Stimulated activated CD8-positive, alpha-beta memory T cell treated with anti-CD3 and anti-CD28 coated beads, Interleukin-15, amount 100 ng/mL, for 24 hours (primary cell): ENCODE data around the gene AANAT.
A peak's percentile ranks its signal among the peaks of the same experiment; 100 is the strongest.

ENCODE experiments used
- DNase-seq: peaks from one replicate; pipeline ENCODE4 v3.0.0-alpha.2; 2020; ENCODE audit warnings: low read depth

The AANAT gene

DNA sequence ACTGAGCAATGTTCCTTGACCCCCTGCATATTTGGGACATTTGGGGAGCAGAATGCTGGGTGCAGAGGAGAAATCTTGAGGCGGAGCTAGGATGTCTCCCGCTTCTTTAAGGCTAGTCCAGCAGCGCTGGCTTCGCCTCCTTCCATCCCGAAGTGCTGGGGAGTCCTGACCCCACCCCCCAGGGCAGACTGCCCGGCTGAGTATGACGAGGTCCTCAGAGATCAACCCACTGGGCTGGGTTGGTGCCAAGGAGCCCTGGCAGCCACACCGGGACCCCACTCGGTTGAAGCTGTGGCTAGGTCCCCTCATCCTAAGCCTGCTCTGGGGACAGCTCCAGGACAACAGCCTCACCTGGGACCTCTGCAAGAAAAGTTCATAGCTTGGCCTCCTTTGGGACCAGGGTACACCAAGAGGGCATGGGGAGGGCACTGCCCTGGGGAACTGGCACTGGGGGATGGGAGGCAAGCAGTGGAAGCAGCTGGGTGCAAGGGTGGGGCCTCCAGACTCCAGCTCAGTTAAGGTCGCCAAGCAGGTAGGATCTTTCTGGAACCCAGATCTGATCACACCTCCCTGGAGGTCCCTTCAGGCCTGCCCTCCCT lies 22.8 kb downstream of the AANAT start:
- no peak for DNase-seq

DNA sequence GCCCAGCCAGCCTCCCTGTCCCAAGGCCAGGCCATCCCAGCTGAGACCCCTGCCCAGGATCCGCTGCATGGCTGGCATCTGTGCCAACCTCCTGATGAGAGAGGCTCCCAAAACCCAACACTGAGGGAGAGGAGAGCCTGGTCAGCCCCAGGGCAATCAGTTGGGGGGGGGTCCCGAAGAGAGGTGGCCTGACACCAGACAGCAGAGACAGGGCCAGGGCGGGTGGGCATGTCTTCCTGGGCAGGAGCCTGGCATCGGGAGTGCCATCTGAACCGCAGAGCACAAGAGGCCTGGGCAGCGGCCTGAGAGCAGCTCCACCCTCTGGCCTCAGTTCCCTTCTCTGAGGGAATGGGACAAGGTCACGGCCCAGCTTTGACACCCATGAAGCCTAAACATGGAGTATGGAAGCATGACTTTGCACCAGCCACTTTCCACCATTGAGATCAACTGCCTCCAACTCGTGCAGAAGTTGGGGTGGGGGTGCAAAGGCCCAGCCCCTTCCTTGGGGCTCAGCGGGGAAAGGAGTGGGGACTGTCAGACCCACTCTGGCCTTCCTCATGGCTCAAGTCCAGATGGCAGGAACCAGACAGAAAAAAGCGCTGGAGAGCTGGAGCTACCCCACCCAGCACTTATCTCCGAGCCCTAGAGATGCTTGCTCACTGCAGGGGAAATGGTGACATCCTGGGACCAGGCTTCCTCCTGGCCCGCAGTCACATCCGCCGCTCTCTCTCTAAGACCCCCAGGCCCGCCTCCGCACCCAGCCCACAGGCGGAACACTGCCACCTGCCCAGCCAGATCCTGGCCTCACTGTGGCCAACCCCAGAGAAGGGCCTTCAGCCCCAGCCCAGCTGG lies 24.1 kb downstream of the AANAT start:
- no peak for DNase-seq

DNA sequence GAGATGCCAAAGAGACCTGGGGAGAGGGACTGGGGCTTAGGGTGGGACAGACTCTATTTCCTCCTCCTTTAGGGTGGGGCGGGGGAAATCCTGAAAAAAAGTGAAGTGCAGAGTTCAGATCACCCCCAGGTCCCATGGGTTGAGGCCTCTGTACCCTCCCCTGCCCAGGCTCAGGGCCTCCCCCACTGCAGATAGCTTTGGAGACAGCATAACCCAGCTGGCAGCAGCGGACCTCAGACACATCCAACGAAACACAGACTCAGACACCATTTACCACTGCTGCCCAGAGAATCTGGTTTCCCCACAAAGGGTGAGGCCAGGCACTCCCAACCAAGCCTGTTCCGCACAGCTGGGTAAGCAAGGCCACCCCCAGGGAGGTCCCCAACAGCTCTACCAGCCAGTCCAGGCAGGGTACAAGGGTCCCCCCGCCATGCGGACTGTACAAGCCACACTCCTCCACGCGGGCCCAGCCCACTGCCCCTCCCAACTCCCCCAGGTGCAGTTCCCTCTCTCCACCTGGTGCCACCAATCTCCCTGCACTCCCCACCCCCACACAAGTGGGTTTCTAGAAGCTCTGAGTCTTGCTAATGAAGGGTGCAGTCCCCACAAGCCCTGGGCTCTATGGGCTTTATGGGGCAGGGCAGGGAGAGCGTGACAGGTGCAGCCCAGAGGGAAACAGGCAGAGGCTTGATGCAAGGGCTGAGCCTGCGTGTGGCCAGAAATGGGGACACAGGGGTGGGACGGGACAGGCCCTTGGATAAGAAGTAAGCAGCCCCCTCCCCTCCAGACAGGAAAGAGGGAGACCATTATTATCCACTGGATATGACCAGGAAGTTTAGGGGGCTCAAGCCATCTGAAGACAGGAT lies 25.0 kb downstream of the AANAT start:
- DNase-seq: no peak

DNA sequence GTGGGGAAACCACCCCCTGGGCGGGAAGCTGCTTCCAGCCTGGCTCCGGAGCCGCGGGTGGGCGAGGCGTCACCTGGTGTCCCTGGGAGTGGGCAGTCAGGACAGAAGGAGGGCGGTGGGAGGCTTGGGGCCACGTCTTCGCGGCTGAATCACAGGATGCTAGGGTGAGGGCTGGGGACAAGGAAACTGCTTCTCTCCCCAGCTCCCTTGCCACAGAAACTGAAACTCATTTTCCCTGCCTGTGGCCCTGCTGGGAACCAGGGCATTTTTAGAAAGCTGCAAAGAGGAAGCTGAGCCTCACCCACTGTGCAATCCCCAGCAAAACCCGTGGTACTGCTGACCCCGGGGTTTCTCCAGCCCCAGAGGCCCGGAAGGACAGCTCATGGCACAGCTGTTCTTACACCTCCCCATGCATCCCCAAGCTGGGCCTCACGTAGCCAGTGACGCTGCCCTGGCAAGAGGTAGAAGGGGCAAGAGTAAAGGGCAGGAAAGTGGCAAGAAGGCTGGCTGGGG lies 25.6 kb downstream of the AANAT start:
- no peak for DNase-seq

DNA sequence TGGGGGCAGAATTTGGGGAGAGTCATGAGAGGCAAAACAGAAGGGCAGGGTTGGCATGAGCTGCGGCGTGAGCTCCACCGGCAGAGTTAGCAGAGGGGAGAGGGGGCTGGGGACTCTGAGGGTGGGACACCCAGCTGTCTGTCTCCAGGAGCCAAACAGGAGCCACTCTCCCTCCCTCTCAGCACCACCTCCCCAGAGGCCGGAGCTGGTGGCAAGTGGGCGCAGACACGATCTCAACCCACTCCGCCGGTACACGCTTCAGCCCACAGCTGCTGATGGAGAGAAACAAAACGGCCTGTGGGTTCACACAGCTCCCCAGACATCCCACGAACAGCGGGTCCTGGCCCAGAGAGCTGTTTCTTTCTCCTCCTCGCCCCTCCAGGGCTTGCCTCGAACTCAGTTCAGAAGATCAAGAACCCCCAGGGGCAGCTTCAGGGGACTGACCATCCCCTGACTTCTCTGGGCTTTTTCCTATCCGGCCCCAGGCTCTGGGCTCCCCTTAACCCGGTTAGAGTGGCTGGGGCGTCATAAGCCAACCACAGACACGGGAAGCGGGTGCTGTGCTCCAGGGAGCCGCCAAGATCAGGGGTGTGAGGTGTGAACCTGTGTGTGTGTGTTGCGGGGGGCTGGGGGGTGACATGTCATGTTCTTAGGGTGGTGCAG lies 26.2 kb downstream of the AANAT start:
- DNase-seq: no peak

DNA sequence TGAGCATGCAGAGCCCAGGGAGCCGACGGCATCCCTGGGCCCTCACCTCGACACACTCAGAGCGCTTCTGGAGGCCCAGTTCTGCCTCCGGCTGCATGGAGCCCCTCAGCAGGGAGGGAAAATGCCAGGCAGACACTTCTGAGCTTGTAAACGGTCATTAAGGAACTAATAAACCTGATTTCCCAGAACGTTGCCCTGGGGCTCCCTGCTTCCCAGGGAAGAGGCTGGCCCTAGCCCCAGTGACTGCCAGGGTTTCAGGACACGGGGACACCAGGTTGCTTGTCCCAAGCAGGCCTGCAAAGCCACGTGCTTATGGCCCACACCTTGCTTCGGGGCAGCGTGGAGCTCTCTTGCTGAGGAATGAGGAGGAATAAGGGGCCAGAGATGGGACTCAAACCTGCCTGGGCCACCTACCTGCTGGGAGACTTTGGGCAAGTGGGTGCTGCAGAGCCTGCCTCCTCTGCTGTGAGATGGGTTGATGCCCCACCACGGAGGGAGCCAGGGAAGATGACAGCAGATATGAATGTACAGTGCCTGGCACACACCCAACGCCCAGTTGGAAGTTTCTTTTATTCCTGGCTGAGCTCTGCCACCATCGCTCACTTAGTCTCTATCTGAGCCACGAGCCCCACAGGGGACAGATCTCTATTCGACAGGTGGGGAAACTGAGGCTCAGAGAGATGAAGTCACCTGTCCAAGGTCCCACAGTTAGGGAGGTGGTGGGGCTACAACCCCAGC lies 28.4 kb downstream of the AANAT start:
- no peak for DNase-seq

DNA sequence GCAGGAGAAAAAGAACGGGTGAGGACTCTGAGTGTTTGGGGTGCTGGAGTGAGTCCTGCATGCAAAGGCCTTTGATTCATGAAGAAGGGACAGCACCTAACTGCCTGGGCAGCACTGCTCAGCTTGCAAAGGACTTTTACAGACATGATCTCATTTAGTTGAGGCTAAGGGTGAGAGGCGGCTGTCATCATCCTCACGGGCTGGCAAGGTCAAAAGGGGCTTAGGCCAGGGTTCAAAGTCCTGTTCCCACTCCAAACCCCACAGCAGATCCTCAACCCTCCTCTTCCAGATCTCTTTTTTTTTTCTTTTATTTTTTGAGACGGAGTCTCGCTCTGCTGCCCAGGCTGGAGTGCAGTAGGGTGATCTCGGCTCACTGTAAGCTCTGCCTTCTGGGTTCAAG lies 29.1 kb downstream of the AANAT start:
- DNase-seq: no peak

DNA sequence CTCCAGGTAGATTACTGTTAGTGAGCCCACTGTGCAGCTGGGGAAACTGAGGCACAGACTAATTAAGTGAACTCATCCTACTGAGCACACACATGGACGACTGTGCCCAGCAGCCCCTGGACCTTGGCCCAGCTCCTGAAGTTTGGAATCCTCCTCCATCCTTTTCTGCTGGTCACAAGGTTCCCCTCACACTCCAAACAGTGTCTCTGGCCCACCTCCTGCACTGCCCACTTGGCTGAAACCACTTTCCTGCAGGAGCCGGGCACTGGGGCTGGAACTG lies 30.2 kb downstream of the AANAT start:
- no peak for DNase-seq

DNA sequence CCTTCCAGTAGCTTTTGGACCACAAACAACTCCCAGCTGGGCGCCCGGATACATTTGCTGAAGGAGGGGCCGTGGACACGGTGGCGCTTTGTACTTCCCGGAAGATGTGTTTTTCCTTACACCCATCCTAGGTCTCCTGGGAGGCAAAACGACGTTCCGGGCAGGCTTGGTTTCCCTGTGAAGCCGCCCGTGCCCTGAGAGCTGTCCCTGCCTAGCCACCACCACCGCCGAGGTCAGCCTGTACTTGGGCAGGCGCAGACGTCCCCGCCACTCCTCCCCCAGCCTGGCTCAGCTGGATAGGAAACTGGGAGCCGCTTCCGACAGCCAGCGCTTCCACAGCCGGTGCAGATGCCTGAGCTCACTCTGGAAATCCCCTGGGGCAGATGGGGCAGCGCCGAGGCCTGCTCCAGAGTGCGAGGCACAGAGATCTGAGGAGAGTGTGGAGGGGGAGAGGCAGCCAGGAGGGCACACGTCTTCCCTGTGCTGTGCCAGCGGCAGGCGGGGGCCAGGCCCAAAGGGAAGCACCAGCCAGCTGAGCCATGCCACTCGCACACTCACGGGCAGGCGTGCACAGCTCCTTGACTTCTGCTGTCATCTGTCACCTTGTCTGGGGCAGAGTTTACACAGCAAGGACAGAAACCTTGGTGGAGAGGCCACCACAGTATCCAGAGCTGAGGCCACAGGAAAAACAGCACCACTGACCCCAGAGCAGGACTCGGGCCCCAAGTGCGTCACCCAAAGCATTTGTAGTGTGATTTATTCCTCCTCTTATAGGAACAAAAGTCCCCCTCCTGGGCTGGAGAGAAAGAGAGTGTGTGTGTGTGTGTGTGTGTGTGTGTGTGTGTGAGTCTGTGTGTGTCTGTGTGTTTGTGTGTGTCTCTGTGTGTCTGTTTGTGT lies 30.8 kb downstream of the AANAT start:
- DNase-seq: no peak

DNA sequence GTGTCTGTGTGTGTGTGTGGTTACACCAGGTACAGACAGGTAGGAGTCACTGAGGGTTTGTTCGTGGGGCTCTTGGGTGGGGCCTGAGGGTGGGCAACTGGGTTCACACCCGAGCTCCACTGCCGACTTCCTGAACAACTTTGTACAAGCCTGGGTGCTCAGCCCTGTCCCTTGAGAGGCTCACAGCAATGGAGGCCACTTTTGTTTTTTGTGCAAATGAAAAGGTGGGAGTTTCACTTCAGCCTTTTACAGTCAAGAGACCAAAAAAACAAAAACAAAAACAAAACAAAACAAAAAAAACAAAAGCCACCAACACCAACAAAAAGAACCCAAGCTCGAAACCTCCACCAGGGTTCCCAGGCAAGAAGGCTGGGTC lies 31.5 kb downstream of the AANAT start:
- DNase-seq: no peak

DNA sequence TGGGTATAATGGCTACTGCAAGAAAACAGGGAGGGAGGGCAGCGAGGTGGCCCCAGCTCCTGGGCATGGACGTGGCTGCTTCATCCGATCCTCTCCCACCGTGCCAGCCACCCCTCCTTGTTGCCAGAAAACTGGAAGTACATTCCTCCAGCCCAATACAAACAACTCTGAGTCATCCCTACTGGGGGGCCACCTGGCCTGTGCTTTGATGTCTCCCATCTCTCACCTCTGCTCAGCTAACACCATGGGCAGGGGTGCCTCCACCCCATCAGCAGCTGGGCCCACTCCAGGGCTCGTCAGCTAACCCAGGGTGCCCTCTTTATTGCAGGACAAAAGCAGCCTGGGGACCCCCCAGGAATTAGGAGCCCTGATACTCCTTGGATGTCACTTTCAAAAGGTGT lies 31.9 kb downstream of the AANAT start:
- DNase-seq: no peak

DNA sequence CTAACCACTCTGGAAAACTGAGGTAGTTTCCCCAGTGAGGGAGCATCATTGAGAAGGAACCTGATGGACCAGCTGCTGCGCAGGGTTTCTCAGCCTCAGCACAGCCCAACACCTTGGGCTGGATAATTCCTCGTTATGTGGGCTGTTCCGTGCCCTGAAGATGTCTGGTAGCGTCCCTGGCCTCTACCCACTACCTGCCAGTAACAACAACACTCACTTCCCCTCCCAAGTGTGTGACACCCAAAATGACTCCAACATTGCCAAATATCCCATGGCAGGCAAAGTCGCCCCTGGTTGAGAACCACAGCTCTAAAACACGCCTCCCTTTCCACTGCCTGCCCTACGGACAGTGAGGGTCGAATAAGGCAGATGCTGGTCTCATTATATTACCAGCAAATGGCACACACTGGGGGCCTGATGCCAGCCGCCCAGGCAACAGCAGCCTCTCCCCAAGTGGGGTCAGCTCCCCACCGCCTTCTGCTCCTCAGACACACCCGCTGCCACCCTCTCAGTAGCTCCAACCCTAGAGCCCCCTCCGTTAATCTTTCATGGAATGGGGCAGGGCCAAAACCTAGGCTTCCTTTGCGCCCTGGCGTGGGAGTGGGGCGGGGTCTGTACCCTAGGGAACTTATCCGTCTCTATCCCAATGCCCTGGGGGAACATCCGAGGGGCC lies 32.8 kb downstream of the AANAT start:
- no peak for DNase-seq

DNA sequence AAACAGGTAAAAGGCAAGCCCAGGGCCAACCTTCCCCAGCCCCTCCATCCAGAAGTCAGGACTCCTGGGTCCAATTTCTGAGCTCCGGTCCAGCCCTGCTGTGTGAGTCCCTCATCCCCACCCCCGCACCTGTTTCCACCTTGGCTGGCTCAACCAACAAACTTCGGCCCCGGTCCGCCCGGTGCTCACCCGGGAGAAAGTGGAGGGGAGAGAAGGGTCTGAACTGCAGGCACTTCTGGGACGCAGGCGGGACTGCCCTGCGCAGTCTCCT lies 33.3 kb downstream of the AANAT start:
- no peak for DNase-seq

DNA sequence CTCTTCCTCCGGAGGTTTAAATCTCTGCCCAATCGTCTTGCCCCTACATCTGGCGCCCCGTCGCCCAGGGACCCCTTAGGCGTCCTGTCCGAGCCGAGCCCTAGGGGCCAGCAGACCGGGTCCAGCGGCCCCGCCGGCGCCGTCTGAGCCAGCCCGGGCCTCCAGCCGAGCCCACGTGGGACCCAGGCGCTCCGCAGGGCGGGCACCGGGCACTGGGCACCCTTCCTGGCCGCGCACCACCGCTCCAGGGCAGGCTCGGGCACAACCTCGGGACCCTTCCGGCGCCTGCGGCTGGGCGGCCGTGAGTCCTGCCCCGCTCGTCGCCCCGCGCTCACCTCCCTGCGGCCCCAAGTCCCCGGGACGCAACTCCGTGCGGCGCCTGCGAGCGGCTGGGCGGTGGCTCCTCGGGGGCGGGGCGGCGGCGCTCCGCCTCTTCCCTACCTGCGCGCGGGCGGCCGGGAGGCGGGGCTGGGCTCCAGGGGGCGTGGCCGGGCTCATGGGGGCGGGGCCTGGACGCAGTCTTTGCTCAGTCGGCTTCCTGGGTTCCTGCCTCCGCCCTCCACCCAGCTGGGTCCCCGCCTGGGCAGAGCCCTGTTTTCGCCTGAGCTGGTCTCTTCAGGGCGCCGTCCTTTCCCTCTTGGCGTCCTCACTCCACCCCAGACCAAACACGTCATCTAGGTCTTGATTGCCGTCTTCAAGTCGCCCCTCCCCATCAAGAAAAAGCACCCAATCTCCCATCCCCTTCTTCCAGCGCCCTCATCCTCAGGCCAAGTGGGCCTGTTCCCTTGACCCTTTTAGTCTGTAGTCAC lies 33.8 kb downstream of the AANAT start, which contains the start of gene RHBDF2:
TSS of gene RHBDF2 (minus strand) at position 406 of the 809 bp plus-strand sequence. CDS start 19,899 bp downstream, outside the sequence.
- DNase-seq: peak; percentile 99

DNA sequence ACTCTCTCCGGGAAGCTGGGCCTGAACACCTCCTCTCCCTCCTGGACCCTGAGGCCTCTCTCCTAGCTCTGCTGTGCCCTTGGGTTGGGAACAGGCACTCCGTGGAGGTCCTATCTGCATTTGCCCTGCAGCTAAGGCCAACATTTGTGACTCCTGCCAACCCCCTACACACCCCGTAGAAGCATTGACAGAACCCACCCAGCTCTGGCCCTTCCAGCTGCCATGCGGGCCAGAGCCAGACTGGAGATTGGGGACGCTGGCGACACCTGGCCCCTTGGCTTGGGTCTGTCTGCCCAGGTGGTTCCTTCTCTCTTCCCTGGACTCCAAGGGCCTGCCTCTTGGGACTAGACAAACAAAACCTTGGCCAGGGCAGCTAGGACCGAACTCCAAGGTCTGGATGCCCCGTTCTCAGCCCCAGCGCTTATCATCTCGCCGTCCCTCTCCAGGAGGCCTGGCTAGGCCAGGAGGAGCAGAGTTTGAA lies 34.5 kb downstream of the AANAT start:
- DNase-seq: no peak

DNA sequence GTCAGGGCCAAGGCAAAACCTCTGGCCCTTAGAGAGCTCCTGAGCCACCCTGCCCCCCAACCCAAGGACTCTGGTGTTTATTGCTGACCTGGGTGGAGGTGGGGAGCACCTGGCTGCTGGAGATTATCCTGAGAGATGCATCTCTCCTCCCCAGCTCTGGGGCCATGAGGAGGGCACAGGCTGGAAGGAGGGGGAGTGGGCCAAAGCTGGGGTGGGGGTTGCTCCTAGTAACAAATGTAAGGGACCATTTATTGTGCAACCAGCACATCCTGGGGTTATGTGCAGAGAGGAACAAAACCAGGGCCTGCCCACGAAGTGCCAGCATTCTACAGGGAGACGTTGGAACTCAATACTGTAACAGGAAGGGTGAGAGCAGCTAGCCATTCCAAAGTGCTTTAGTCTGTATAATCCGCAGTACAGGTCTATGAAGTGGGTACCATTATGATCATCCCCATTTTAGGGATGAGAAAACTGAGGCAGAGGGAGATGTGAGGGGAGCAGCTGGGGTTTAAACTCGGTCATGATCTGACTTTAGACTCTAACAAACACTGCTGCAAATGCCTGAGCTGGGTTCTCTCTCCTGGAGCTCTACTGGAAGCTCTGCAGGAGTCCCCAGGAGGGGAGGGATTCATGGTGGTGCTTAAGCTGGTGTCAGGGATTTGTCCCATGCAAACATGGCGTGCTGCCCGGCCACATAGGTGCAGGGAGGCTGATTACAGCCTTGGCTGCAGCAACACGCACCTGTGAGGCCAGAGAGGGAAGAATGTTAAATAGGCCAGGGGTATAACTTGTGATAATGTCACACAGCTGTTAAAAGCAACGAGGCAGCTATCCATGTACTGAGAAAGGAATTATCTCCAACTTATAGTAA lies 35.2 kb downstream of the AANAT start:
- DNase-seq: no peak

DNA sequence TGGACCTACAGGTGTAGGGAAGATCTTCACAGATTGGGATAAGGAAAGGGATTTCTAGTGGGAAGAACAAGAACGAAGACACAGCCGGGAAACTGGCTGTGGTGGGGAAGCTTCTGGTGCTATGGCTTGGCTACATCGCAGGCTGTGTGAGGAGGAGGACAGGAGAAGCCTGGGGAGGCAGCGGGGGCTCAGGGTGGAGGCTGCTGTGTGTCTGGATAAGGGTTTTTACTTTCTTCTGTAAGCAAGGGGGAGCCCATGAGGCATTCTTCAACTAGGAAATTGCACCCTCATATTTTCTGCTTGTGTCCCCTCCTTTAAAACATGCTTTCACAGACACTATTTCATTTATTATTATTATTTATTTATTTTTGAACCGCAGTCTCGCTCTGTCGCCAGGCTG lies 36.7 kb downstream of the AANAT start:
- no peak for DNase-seq
